Astrocyte (in vitro differentiated cells and primary cell): ENCODE data around the gene DZIP1.
"Not testable (repeated sequence)": the region's sequence is repeated elsewhere in the genome, so short reads cannot be mapped to it uniquely, and the experiment has no call there.

Source experiments
- CTCF ChIP-seq: IDR thresholded peaks from 2 replicates; pipeline ENCODE4 v1.5.1; 2011; ENCODE audit warnings: low read depth, mild to moderate bottlenecking, inconsistent platforms, low read length, moderate library complexity; ENCODE audit not compliant: insufficient read depth
- EZH2 ChIP-seq: IDR thresholded peaks from 2 replicates; pipeline ENCODE4 v1.6.1; 2012; ENCODE audit warnings: mild to moderate bottlenecking, low read length, inconsistent platforms; ENCODE audit not compliant: insufficient read depth

- TF ChIP-seq CTCF, EZH2: not testable (repeated sequence)
These were observed 40.5 kb upstream of the DZIP1 start for GRCh38 chr13:95684960-95685359.
